HG03097 (cell line): ENCODE data around the gene KIZ.
"Not testable (repeated sequence)": the region's sequence is repeated elsewhere in the genome, so short reads cannot be mapped to it uniquely, and the experiment has no call there.

Experiments used
- ATAC-seq: cut with Tn5 transposase; IDR thresholded peaks from one replicate; pipeline ENCODE4 v1.9.1; 2021; ENCODE audit not compliant: unreplicated experiment, low FRiP score

The KIZ gene

DNA sequence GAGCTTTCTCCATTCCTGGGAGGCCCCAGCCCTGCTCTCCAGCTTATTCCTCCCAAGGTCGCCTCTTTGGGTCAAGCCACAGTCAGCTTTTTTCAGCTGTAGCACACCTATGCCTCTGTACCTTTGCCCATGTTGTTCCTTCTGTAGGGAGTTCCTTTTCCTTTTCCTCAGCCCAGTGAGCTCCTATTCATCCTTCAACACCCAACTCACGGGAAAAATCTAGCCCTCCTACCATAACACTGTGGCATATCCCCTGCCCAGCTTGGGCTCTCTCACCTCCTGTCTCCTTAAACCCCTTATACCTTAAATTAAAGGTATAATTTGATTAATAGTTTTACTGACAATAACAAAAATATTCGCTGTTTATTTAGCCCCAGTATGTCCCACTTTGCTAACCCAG, 118.9 kb downstream of the KIZ start:
- no peak for ATAC-seq

- no peak for ATAC-seq
Observed at GRCh38 chr20:21246161-21246560, 120.3 kb downstream of the KIZ start.

DNA sequence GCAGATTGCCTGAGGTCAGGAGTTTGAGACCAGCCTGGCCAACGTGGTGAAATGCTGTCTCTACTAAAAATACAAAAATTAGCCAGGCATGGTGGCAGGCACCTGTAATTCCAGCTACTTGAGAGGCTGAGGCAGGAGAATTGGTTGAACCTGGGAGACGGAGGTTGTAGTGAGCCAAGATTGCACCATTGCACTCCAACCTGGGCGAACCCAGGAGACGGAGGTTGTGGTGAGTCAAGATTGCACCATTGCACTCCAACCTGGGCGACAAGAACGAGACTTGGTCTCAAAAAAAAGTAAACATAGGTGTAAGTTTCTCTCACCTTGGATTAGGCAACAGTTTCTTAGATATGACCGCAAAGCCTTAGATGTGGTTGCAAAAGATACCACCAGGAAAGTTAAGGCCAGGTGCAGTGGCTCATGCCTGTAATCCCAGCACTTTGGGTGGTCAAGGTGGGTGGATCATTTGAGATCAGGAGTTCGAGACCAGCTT, 121.8 kb downstream of the KIZ start:
- ATAC-seq = not testable (repeated sequence)

GRCh38 chr20:21251278-21251677, 125.4 kb downstream of the KIZ start:
- no peak for ATAC-seq

DNA sequence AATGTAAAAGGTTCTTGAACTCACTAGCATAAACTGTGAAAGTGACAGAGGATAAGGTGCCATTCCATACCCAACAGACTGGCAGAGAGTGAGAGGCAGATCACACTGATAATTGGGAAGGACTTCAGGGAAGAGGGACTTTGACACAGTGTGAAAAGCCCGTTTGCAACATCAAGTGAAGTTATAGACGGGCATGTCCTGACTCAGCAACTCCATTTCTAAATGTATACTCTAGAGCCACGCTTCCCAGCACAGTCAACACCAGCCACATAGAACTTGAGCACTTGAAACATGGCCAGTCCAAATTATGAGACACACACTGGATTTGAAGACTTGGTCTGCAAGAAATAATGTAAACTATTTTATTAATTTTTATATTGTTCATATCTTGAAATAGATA, 131.3 kb downstream of the KIZ start:
- ATAC-seq = no peak

DNA sequence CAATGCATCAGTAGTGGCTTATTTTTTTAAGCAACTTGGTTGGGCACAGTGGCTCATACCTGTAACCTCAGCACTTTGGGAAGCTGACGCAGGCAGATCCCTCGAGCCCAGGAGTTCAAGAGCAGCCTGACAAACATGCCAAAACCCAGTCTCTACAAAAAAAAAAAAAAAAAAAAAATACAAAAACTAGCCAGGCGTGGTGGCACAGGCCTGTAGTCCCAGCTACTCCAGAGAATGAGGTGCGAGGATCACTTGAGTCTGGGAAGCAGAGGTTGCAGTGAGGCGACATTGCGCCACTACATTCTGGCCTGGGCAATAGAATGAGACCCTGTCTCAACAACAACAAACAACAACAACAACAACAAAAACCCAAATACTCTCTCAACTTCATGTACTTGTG, 132.5 kb downstream of the KIZ start:
- ATAC-seq = no peak

DNA sequence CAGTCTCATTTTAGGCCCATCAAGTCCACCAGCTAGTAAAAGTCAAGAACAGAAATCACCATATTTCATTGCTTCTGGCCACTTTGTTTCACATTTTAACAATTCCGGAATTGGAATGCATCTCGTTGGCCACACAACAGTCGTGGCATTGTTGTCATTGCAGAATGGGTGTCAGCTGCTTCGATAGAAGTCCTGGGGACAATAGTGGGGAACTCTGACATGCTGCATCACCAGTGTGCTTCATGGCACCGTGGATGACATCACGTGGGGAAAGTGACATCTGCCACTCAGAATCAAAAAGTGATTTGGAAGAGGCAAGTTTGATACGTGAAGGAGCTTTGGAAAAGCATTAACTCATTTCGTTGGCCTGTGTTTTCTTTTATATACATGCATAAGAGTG, 133.5 kb downstream of the KIZ start:
- no peak for ATAC-seq

- no peak for ATAC-seq
Observed at GRCh38 chr20:21262812-21263211, 136.9 kb downstream of the KIZ start.

GRCh38 chr20:21265261-21266190, 139.6 kb downstream of the KIZ start:
- no peak for ATAC-seq

DNA sequence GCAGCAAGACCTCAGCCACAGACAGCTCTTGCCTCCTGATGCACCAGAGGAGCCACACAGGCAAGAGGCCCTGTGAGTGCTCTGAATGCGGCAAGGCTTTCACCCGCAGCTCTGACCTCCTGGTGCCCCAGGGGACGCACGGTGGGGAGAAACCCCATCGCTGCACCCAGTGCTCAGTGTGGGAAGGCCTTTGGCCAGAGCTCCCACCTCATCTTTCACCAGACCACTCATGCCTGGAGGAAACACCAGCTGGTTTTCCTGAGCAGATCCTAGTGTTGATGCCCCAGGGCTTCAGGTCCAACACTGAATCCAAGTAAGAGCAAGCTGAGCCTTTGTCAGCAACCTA, 140.3 kb downstream of the KIZ start:
- ATAC-seq = no peak

DNA sequence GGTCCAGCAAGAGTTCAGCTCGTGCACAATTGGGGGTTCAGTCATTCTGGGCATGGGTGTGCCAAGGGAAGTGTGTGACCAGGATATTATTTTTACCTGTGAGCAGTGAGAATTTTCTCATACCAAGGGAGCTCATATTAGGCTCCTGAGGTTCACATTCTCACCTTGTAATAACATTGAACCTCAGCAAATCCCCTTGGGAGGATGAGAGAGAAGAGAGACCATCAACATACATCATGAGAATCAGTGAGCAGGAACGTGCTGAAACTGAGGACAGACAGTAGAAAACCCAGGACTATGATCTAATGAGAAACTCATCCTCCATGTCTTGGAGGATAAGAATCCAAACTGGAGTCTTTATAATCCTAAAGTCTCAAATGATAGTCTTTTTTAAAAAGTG, 143.9 kb downstream of the KIZ start:
- no peak for ATAC-seq

DNA sequence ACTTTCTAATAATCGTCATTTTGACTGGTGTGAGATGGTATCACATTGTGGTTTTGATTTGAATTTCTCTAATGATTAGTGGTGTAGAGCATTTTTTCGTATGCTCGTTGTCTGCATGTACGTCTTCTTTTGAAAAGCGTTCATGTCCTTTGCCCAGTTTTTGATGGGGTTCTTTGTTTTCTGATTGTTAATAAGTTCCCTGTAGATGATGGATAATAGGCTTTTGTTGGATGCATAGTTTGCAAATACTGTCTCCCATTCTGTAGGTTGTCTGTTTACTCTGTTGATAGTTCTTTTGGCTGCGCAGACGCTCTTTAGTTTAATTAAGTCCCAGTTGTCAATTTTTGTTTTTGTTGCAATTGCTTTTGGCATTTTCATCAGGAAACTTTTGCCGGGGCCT, 144.9 kb downstream of the KIZ start:
- no peak for ATAC-seq

GRCh38 chr20:21272279-21272678, 146.4 kb downstream of the KIZ start:
- ATAC-seq = no peak

DNA sequence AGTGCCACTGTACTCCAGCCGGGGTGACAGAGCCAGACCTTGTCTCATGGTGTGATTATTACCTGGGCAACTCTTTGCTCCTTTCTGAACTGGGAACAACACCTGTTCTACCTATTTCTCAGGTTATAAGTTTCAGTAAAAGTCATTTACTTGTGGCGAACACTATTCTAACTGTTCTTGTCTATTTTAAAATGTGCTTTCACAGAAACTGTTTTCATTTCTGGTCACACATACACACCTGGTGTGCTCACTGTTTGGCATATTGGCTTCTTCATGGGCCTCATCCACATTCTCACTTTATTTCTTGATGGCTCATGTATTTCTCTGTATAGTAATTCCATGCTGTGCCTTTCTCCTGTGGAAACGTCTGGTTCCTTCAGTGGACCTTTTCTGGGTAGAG, 146.8 kb downstream of the KIZ start:
- no peak for ATAC-seq

DNA sequence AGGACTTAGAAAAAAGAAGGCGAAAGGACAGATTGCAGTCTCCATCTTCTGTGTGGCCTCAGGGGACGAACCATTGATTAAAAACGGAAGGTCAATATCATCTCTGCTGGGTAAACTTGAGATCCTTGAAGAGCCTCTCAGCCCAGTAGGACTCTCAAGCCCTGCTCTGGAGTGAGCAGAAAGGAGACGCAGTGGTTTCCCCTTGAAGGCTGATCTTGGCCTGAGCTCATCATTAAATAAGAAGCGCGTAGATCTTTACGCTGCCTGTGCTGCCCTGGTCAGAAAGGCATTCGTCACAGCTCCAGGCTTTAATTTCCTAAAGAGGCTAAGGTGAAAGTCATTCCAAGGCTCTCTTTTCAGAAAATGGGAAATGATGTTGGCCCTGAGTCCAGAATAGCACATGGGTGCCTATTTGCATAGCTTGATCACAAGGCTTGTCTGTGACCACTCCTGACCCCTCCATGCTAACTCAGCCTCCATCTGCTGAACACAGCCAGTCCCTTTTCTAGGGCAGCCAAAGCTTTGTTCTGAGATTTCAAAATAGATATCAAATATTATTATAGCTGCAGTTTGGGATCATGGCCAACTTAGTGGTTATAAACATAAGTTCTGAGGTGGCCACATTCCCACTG, 148.0 kb downstream of the KIZ start:
- no peak for ATAC-seq

DNA sequence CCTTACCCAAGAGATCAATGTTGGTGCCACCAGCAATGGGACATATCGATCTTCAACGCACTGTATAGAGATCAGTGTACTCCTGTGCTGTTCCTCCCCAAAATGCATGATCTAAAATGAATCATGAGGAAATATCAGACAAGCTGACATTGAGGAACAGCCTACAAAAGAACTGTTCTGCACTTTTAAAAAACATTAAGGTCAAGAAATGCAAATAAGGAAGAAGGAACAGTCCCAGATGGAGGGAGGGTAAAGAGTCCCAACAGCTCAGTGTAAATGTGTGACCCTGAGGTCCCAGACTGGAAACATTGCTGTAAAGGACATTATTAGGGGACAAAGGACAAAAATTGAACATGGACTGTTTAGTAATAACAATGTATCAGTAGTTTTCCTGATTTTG, 152.9 kb downstream of the KIZ start:
- ATAC-seq = no peak

DNA sequence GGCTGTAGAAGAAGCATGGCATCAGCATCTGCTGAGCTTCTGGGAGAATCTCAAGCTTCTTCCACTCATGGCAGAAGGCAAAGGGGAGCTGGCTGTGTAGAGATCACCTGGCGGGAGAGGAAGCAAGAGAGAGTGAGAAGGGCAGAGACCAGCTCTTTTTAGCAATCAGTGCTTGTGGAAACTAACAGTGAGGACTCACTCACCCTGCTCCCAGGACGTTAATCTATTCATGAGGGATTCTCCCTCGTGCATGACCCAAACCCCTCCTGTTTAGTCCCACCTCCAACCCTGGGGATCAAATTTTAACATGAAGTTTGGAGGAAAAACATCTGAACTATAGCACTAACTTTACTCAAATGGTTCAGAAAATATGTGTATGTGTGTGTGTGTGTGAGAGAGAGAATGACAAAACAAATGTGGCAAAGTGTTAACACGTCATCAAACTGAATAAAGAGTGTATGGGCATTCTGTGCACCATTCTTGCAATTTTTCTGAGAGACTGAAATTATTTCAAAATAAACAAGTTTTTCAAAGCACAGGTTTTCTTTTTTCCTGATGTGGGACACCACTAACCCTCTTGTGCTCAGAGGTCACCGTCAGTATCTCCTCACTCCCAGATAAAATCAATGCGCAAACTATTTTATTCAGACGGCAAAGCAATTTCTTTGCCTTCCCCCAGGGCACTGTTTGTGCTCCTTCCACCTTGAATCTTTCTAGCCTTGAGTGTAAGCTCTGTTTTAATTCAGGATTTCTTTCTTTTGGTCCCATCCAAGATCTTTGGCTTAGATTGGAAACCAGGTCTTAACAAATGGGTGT, 154.0 kb downstream of the KIZ start:
- ATAC-seq = no peak

DNA sequence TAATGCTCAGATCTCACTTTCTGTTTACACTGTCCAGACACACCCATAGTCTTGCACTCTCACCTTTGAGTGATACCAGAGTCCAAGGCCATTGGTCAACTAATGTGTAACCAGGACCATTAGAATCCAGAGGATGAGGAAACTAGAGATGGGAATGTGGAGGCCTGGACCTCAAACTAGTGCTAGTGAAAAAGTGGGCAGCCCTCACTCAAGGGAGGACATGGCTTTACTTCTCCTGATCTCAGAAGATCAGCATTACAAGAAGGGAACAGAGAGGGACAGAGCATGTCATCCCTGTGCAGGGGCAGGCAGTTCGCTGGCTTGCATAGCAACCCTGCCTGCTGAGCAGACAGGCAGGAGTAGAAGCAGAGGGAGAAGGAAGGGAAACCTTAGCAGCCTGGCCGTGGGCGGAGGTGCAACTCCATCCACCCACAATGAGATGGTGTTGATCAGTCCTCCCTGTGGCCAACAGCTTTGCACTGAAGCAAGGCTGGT, 154.7 kb downstream of the KIZ start:
- no peak for ATAC-seq

DNA sequence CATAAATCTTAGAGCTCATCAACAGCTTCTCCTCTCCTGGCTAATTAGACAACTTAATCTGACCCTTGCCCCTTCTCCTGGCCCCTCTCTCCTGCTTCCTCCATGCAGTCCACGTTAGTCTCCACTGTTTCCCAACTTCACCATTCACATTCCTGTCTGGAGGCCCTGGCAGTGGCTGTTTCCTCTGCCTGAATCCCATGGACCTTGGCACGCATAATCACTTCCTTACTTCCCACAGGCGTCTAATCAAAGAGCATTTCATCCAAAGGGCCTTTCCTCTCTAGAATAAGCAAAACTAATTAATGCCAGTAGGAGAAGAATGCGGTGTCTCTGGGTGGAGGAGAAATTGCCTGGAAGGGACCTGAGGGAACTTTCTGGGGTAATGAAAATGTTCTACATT, 160.9 kb downstream of the KIZ start:
- no peak for ATAC-seq

DNA sequence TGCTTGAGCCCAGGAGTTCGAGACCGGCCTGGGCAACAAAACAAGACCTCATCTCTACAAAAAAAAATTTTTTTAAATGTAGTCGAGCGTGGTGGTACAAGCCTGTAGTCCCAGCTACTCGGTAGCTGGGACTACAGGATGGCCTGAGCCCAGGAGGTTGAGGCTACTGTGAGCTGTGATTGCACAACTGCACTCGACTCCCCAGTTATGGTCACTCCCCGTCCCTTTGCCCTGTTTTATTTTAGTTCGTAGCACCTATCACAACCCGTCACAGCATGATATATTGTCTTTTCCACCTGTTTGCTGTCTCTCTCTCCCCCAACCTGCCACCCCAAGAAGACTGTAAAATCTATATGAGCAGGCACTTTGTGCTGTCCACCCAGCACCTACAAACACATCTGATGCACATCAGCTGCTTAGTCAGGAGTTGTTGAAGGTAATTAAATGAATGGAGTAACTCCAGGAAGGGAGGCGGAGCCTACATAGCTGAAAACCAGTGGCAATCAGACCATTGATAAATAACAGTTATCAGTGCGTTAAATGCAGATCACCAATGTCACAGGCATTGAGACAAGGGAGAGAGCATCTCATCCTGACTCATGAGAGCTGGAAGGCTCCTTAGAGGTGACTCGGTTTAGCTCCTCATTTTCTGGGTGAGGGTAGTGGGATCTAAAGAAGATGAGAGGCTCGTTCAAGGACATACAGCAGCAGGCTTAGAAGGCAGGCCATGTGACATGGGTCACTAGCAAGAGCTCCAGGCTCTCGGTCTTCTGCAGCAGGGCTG, 162.9 kb downstream of the KIZ start:
- ATAC-seq = no peak
